K562 (cell line): ENCODE results near the gene CACNG5. TPM values are rescaled to one million over a fixed set of nuclear protein-coding genes. Genes with fewer than 3 reads are reported as not detected.

Source experiments
- ATAC-seq: fragments of 200-7000 bp; cut with Tn5 transposase; 3 replicates; pipeline ENCODE4 v1.9.1; 2020; ENCODE audit warnings: moderate library complexity
- BruUV-seq: library from RNA; stranded (reverse); fragments of 400-500 nt; replicated peaks from 2 replicates; lab custom pipeline; 2021; lab: Mats Ljungman, UMichigan
- CTCF ChIA-PET: fragments of 300-600 bp; formaldehyde crosslinking; extraction: SDS; loops from one replicate; lab custom pipeline; 2021; ENCODE audit warnings: low intra/inter-chr PET ratio; lab: Yijun Ruan, JAX
- POLR2A ChIA-PET: fragments of 300-600, 350-650 bp; sonication (Branson Sonifier 250); formaldehyde crosslinking; extraction: SDS; loops from one replicate; lab custom pipeline; 2021; ENCODE audit warnings: antibody characterized with exemption, inconsistent platforms; lab: Yijun Ruan, JAX
- DNase-seq, 4 experiments: peaks; one replicate each; pipeline versions ENCODE4 v3.0.0 to v3.0.0-alpha.2; 2011 to 2018; ENCODE audit warnings: low spot score in 3 of 4, mixed read lengths in 3 of 4; ENCODE audit errors: extremely low read depth in 1 of 4
- FAIRE-seq: peaks from 2 replicates; lab custom pipeline; 2011; peaks lifted over from hg19 to GRCh38; lab: Jason Lieb, UNC
- H2AFZ ChIP-seq: 2 replicates; pipeline ENCODE4 v1.6.0; 2011; ENCODE audit warnings: low read depth, low read length, control low read depth, inconsistent platforms
- H3K27ac ChIP-seq: fragments of 200-600 bp; 3 replicates; pipeline ENCODE4 v1.8.0; 2011; ENCODE audit warnings: low read depth, mild to moderate bottlenecking, control low read depth, inconsistent platforms, low read length, moderate library complexity, mixed read lengths; ENCODE audit errors: extremely low read depth
- H3K27me3 ChIP-seq, 2 experiments: fragments of 300-600 bp in 1 of 2; 2 replicates in 1 of 2; 3 replicates in 1 of 2; pipeline versions ENCODE4 v1.6.0 to v1.8.0; 2011; ENCODE audit warnings: inconsistent platforms in 2 of 2, low read length in 2 of 2, mild to moderate bottlenecking in 1 of 2, mixed read lengths in 1 of 2, moderate library complexity in 1 of 2; ENCODE audit not compliant: control insufficient read depth in 2 of 2, insufficient read depth in 2 of 2
- H3K36me3 ChIP-seq: fragments of 300-600 bp; 3 replicates; pipeline ENCODE4 v1.8.0; 2011; ENCODE audit warnings: mild to moderate bottlenecking, low read length, inconsistent platforms; ENCODE audit not compliant: control insufficient read depth, insufficient read depth
- H3K4me1 ChIP-seq, 2 experiments: fragments of 200-600 bp in 1 of 2; replicated peaks in 1 of 2; 2 replicates in 1 of 2; 3 replicates in 1 of 2; pipeline versions ENCODE4 v1.5.1 to v1.8.0; 2011; ENCODE audit warnings: inconsistent platforms in 2 of 2, low read length in 2 of 2, mild to moderate bottlenecking in 1 of 2, mixed read lengths in 1 of 2, moderate library complexity in 1 of 2; ENCODE audit not compliant: control insufficient read depth in 2 of 2, insufficient read depth in 2 of 2
- H3K4me2 ChIP-seq: 2 replicates; pipeline ENCODE4 v1.6.1; 2011; ENCODE audit warnings: low read length, control low read depth, inconsistent platforms, mixed read lengths; ENCODE audit not compliant: insufficient read depth
- H3K4me3 ChIP-seq: fragments of 200-600 bp; sonication (generic), shearing (Covaris generic); 2 replicates; pipeline ENCODE4 v1.5.1; 2016; ENCODE audit warnings: control low read depth, inconsistent platforms
- H3K79me2 ChIP-seq: fragments of 200-600 bp; 3 replicates; pipeline ENCODE4 v1.8.0; 2011; ENCODE audit warnings: low read length, inconsistent platforms; ENCODE audit not compliant: control insufficient read depth, insufficient read depth
- H3K9ac ChIP-seq, 2 experiments: 2 replicates each; pipeline versions ENCODE4 v1.6.0 to v1.6.1; 2011; ENCODE audit warnings: low read depth in 2 of 2, low read length in 2 of 2, control low read depth in 1 of 2, inconsistent platforms in 1 of 2, mild to moderate bottlenecking in 1 of 2, mixed read lengths in 1 of 2; ENCODE audit not compliant: insufficient read depth in 1 of 2
- H3K9me1 ChIP-seq: one replicate; pipeline ENCODE4 v1.6.0; 2011; ENCODE audit warnings: inconsistent platforms, mild to moderate bottlenecking, low read length, moderate library complexity; ENCODE audit not compliant: control insufficient read depth, insufficient read depth
- H3K9me3 ChIP-seq: replicated peaks from 2 replicates; pipeline ENCODE4 v1.5.1; 2011; ENCODE audit warnings: low read depth, low read length, inconsistent platforms; ENCODE audit not compliant: control insufficient read depth, insufficient read depth
- H4K20me1 ChIP-seq: replicated peaks from 2 replicates; pipeline ENCODE4 v1.6.1; 2011; ENCODE audit warnings: low read length, inconsistent platforms, mixed read lengths; ENCODE audit not compliant: control insufficient read depth, insufficient read depth
- CREBBP ChIP-seq: IDR thresholded peaks from one replicate; pipeline ENCODE4 v1.6.1; 2012; ENCODE audit warnings: low read depth, mild to moderate bottlenecking, control low read depth, inconsistent platforms, low read length
- FOXP1 ChIP-seq: sonication (generic); formaldehyde crosslinking; IDR thresholded peaks from 2 replicates; pipeline ENCODE4 v1.8.0; 2022; ENCODE audit warnings: mild to moderate bottlenecking, missing genetic modification reagents
- HES1 ChIP-seq: fragments of 450-650 bp; IDR thresholded peaks from 2 replicates; pipeline ENCODE4 v1.6.1; 2016; ENCODE audit warnings: low read depth, mild to moderate bottlenecking, moderate library complexity
- ID3 ChIP-seq, 2 experiments: fragments of 250-450 bp in 1 of 2; fragments of 450-650 bp in 1 of 2; sonication (Bioruptor Pico) in 1 of 2; IDR thresholded peaks; 2 replicates each; pipeline versions ENCODE4 v1.6.1 to v1.8.0; 2016 to 2021; ENCODE audit warnings: mild to moderate bottlenecking in 2 of 2, moderate library complexity in 2 of 2, missing compliant biosample characterization in 1 of 2, missing genetic modification characterization in 1 of 2
- NFXL1 ChIP-seq: fragments of 450-650 bp; formaldehyde crosslinking; IDR thresholded peaks from 2 replicates; pipeline ENCODE4 v1.4.0; 2021; ENCODE audit warnings: mild to moderate bottlenecking
- NR0B1 ChIP-seq: fragments of 450-650 bp; IDR thresholded peaks from one replicate; pipeline ENCODE4 v1.6.1; 2018; ENCODE audit warnings: mild to moderate bottlenecking, moderate library complexity; ENCODE audit not compliant: partially characterized antibody
- PKNOX1 ChIP-seq: fragments of 450-650 bp; IDR thresholded peaks from 2 replicates; pipeline ENCODE4 v1.6.1; 2016
- ZNF175 ChIP-seq: fragments of 200-800 bp; sonication (Bioruptor generic); IDR thresholded peaks from 2 replicates; pipeline ENCODE4 v1.6.1; 2016; ENCODE audit warnings: low read depth, mild to moderate bottlenecking, missing genetic modification characterization, missing compliant biosample characterization
- ZNF232 ChIP-seq: sonication (generic); formaldehyde crosslinking; IDR thresholded peaks from 2 replicates; pipeline ENCODE4 v1.8.0; 2022; ENCODE audit warnings: mild to moderate bottlenecking, missing genetic modification reagents
- ZNF699 ChIP-seq: fragments of 250-450 bp; sonication (Bioruptor Pico); IDR thresholded peaks from 2 replicates; pipeline ENCODE4 v1.8.0; 2021; ENCODE audit warnings: mild to moderate bottlenecking, moderate library complexity; ENCODE audit not compliant: insufficient replicate concordance
- ZNF717 ChIP-seq: fragments of 250-450 bp; sonication (Bioruptor Pico); IDR thresholded peaks from 2 replicates; pipeline ENCODE4 v1.5.0; 2021
- ZNF75A ChIP-seq: fragments of 450-650 bp; formaldehyde crosslinking; IDR thresholded peaks from 2 replicates; pipeline ENCODE4 v1.4.0; 2020; ENCODE audit warnings: mild to moderate bottlenecking
- WGBS: fragments of 100-300 bp; shearing (Covaris generic); methylation state at CpG from one replicate; pipeline ENCODE4 v1.1.6; 2016; ENCODE audit warnings: low coverage, mixed read lengths; ENCODE audit not compliant: insufficient coverage; ENCODE audit errors: missing lambda C conversion rate; 5-methylcytosine and 5-hydroxymethylcytosine counted together
- in situ Hi-C: fragments of 300-500 bp; cut with MboI; formaldehyde crosslinking; loops from 4 replicates; pipeline ENCODE4 v1.15.0; 2018; ENCODE audit warnings: inconsistent platforms, mixed read lengths
- intact Hi-C: fragments of 100-400 bp; cut with micrococcal nuclease; formaldehyde crosslinking; loops from 2 replicates; pipeline ENCODE4 v1.14.2; 2022
- polyA plus RNA-seq, 8 experiments: library from polyadenylated mRNA; depleted of rRNA in 4 of 8; stranded (reverse) in 5 of 8; unstranded in 3 of 8; fragments of >200 nt; fragmentation: Nextera tagmentation in 2 of 8; fragmentation: Illumina TruSeq in 1 of 8; extraction: Ambion mirVana in 2 of 8; extraction: Trizol in 1 of 8; gene quantifications; 2 replicates each; pipeline versions ENCODE4 v1.2.1 to v1.2.3, GENCODE V29; 2011 to 2014; ENCODE audit warnings: inconsistent platforms in 1 of 8, missing spikeins in 1 of 8
- total RNA-seq, 7 experiments: library from RNA; depleted of rRNA in 6 of 7; stranded (reverse); fragments of >200 nt in 6 of 7; fragmentation: Illumina TruSeq in 2 of 7; extraction: Trizol in 2 of 7; gene quantifications; 2 replicates each; pipeline versions ENCODE4 v1.2.1 to v1.2.3, GENCODE V29; 2011 to 2021; ENCODE audit warnings: low replicate concordance in 1 of 7
- TF ChIP-seq, protein P1 (sequence below): fragments of 250-450 bp; sonication (Bioruptor Pico); IDR thresholded peaks from 2 replicates; pipeline ENCODE4 v1.4.0; 2020; ENCODE audit warnings: mild to moderate bottlenecking

The CACNG5 gene
- total and polyA plus RNA-seq, 9 of the 15 experiments (the other 6 are each of a cell fraction or from before 2014, with no cell fraction given), result not detected

- DNase-seq (no peak), FAIRE-seq (no peak), ATAC-seq (no peak)
- in situ Hi-C loops, result no loop called here
- H3K4me2 ChIP-seq, result no peak overlapping the region
- intact Hi-C loops, result no loop called here
- no peaks in the 10 kb centered on the region for H3K4me1 ChIP-seq
- 79% methylated on average over 18 of the region's 19 CpGs for WGBS
- H3K9me3 ChIP-seq, result no peaks in the 10 kb centered on the region
- TF ChIP-seq ZNF717 (CRISPR knock-in tag), result no peak
- TF ChIP-seq ID3 (CRISPR knock-in tag; IDR thresholded peaks at IDR 0.05), result no peak
- no peak for TF ChIP-seq ID3 (tag; IDR thresholded peaks at IDR 0.05)
- TF ChIP-seq ZNF75A, result no peak
- no peak for TF ChIP-seq HES1
- no peak for TF ChIP-seq ZNF232 (CRISPR knock-in tag)
- no peak for TF ChIP-seq CREBBP
- no peak for TF ChIP-seq NFXL1 (CRISPR knock-in tag)
- no peak for TF ChIP-seq PKNOX1
- TF ChIP-seq NR0B1, result no peak
- TF ChIP-seq ZNF699 (CRISPR knock-in tag), result no peak
- TF ChIP-seq, protein P1, sequence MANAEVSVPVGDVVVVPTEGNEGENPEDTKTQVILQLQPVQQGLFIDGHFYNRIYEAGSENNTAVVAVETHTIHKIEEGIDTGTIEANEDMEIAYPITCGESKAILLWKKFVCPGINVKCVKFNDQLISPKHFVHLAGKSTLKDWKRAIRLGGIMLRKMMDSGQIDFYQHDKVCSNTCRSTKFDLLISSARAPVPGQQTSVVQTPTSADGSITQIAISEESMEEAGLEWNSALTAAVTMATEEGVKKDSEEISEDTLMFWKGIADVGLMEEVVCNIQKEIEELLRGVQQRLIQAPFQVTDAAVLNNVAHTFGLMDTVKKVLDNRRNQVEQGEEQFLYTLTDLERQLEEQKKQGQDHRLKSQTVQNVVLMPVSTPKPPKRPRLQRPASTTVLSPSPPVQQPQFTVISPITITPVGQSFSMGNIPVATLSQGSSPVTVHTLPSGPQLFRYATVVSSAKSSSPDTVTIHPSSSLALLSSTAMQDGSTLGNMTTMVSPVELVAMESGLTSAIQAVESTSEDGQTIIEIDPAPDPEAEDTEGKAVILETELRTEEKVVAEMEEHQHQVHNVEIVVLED (CRISPR knock-in tag), result no peak
- no peak for TF ChIP-seq FOXP1
- no peak for TF ChIP-seq ZNF175 (CRISPR knock-in tag)
- H3K27ac ChIP-seq, result no peak overlapping the region
- H3K36me3 ChIP-seq, result peaks cover 3% of the 10 kb centered on the region; the same call in 1 of the 3 replicates
- no peak overlapping the region for H2AFZ ChIP-seq
- H3K79me2 ChIP-seq, result no peaks in the 10 kb centered on the region
- CTCF ChIA-PET, result no interaction called here
- BruUV-seq, result no TSS peak
- H4K20me1 ChIP-seq, result no peaks in the 10 kb centered on the region
- H3K9ac ChIP-seq, result no peak overlapping the region
- H3K27me3 ChIP-seq, result no peaks in the 10 kb centered on the region
- no peaks in the 10 kb centered on the region for H3K9me1 ChIP-seq
- POLR2A ChIA-PET, result no interaction called here
- H3K4me3 ChIP-seq, result no peak overlapping the region
Observed at GRCh38 chr17:66803474-66803951, 31.4 kb upstream of the CACNG5 start.
